ENCODE data around the gene AGBL3.
"Not testable (repeated sequence)": the region's sequence is repeated elsewhere in the genome, so short reads cannot be mapped to it uniquely, and the experiment has no call there.

Gene AGBL3

GRCh38 chr7:135078051-135078450, 91.7 kb downstream of the AGBL3 start:
- no peak for DNase-seq

GRCh38 chr7:135079068-135079467, 92.8 kb downstream of the AGBL3 start:
- DNase-seq, result no peak

GRCh38 chr7:135083005-135083404, 96.7 kb downstream of the AGBL3 start:
- DNase-seq, result no peak

GRCh38 chr7:135088566-135088965, 102.3 kb downstream of the AGBL3 start:
- DNase-seq, result no peak

- no peak for DNase-seq
Measured at GRCh38 chr7:135091717-135092116, 105.4 kb downstream of the AGBL3 start.

- no peak for DNase-seq
Measured at GRCh38 chr7:135094472-135095237, 108.3 kb downstream of the AGBL3 start.

GRCh38 chr7:135095450-135095849, 109.1 kb downstream of the AGBL3 start:
- DNase-seq, result no peak

GRCh38 chr7:135098391-135098790, 112.1 kb downstream of the AGBL3 start:
- DNase-seq, result no peak

GRCh38 chr7:135100856-135101255, 114.5 kb downstream of the AGBL3 start:
- DNase-seq, result no peak

GRCh38 chr7:135102372-135102771, 116.1 kb downstream of the AGBL3 start:
- DNase-seq, result no peak

- DNase-seq, result no peak
Measured at GRCh38 chr7:135109562-135109961, 123.3 kb downstream of the AGBL3 start.

GRCh38 chr7:135109976-135110375, 123.7 kb downstream of the AGBL3 start:
- no peak for DNase-seq

- no peak for DNase-seq
Measured at GRCh38 chr7:135111379-135111778, 125.1 kb downstream of the AGBL3 start.

- DNase-seq, result no peak
Measured at GRCh38 chr7:135114622-135115021, 128.3 kb downstream of the AGBL3 start.

- DNase-seq, result no peak
Measured at GRCh38 chr7:135117096-135117495, 130.8 kb downstream of the AGBL3 start.

GRCh38 chr7:135121868-135122267, 135.6 kb downstream of the AGBL3 start:
- no peak for DNase-seq

GRCh38 chr7:135124631-135125030, 138.3 kb downstream of the AGBL3 start:
- DNase-seq, result not testable (repeated sequence)

- DNase-seq, result no peak
Measured at GRCh38 chr7:135128931-135129330, 142.6 kb downstream of the AGBL3 start.

GRCh38 chr7:135129579-135129978, 143.3 kb downstream of the AGBL3 start:
- DNase-seq, result no peak

- no peak for DNase-seq
Measured at GRCh38 chr7:135143885-135144668, 157.8 kb downstream of the AGBL3 start.

- no peak for DNase-seq
Measured at GRCh38 chr7:135147341-135147898, 161.1 kb downstream of the AGBL3 start.

- DNase-seq, result no peak
Measured at GRCh38 chr7:135147899-135148721, 161.8 kb downstream of the AGBL3 start, which contains the start of gene TMEM140. TSS of gene TMEM140 (plus strand) at chr7:135148072. CDS start at chr7:135164442, 16,370 bp downstream.

Measured in retina (tissue), 1 donor.